Type B pancreatic cell (in vitro differentiated cells): Measurements from ENCODE around the gene PCBP3. TPM values are rescaled to one million over a fixed set of nuclear protein-coding genes. Genes with fewer than 3 reads are reported as not detected.

Experiments used
- DNase-seq: peaks from one replicate; pipeline ENCODE4 v3.0.0; 2021; ENCODE audit warnings: mixed read lengths; ENCODE audit not compliant: unreplicated experiment; ENCODE audit errors: extremely low spot score
- H3K27ac Mint-ChIP-seq: 2 replicates; pipeline ENCODE4 v1.8.0; 2021; ENCODE audit warnings: mild to moderate bottlenecking, mixed read lengths
- H3K27me3 Mint-ChIP-seq: 2 replicates; pipeline ENCODE4 v1.8.0; 2021; ENCODE audit warnings: mixed read lengths
- H3K36me3 Mint-ChIP-seq: 2 replicates; pipeline ENCODE4 v1.8.0; 2021; ENCODE audit warnings: mixed read lengths
- H3K4me1 Mint-ChIP-seq: one replicate; pipeline ENCODE4 v1.8.0; 2021; ENCODE audit warnings: mixed read lengths; ENCODE audit not compliant: unreplicated experiment
- H3K4me3 Mint-ChIP-seq: 2 replicates; pipeline ENCODE4 v1.8.0; 2021; ENCODE audit warnings: mild to moderate bottlenecking, mixed read lengths
- H3K9me3 Mint-ChIP-seq: 2 replicates; pipeline ENCODE4 v1.8.0; 2021; ENCODE audit warnings: mixed read lengths
- CTCF ChIP-seq: fragments of 200-600 bp; sonication (generic); conservative IDR thresholded peaks from 2 replicates; pipeline ENCODE4 v1.5.0; 2021; ENCODE audit warnings: antibody characterized with exemption, mild to moderate bottlenecking
- total RNA-seq: library from RNA; stranded (reverse); gene quantifications from 2 replicates; pipeline ENCODE4 v1.2.1, GENCODE V29; 2021; ENCODE audit warnings: low replicate concordance

PCBP3 gene
- total RNA-seq, 1 donor from 2014 or later: 5.5 TPM

- H3K36me3 Mint-ChIP-seq: no peaks in the 10 kb centered on the region
- H3K27me3 Mint-ChIP-seq: peaks cover 3% of the 10 kb centered on the region
- no peaks in the 10 kb centered on the region for H3K9me3 Mint-ChIP-seq
- H3K4me1 Mint-ChIP-seq: peaks cover 5% of the 10 kb centered on the region
- H3K4me3 Mint-ChIP-seq: no peak overlapping the region
- no peak for TF ChIP-seq CTCF
- no peak overlapping the region for H3K27ac Mint-ChIP-seq
- DNase-seq: peak; percentile 40
Observed at GRCh38 chr21:45854690-45855247, 211.2 kb downstream of the PCBP3 start.

GRCh38 chr21:45855248-45855811 is 211.8 kb downstream of the PCBP3 start:
- H3K36me3 Mint-ChIP-seq: no peaks in the 10 kb centered on the region
- DNase-seq: peak; percentile 42
- H3K4me1 Mint-ChIP-seq: peaks cover 5% of the 10 kb centered on the region
- peaks cover 3% of the 10 kb centered on the region for H3K27me3 Mint-ChIP-seq
- H3K4me3 Mint-ChIP-seq: no peak overlapping the region
- no peaks in the 10 kb centered on the region for H3K9me3 Mint-ChIP-seq
- H3K27ac Mint-ChIP-seq: no peak overlapping the region
- TF ChIP-seq CTCF: no peak

GRCh38 chr21:45856442-45856841 is 212.9 kb downstream of the PCBP3 start:
- no peaks in the 10 kb centered on the region for H3K9me3 Mint-ChIP-seq
- peaks cover 3% of the 10 kb centered on the region for H3K27me3 Mint-ChIP-seq
- DNase-seq: peak; percentile 31
- H3K4me1 Mint-ChIP-seq: peaks cover 5% of the 10 kb centered on the region
- H3K36me3 Mint-ChIP-seq: no peaks in the 10 kb centered on the region
- H3K27ac Mint-ChIP-seq: no peak overlapping the region
- no peak for TF ChIP-seq CTCF
- H3K4me3 Mint-ChIP-seq: no peak overlapping the region

GRCh38 chr21:45856906-45857305 is 213.4 kb downstream of the PCBP3 start:
- no peaks in the 10 kb centered on the region for H3K36me3 Mint-ChIP-seq
- H3K27me3 Mint-ChIP-seq: peaks cover 3% of the 10 kb centered on the region
- no peaks in the 10 kb centered on the region for H3K9me3 Mint-ChIP-seq
- H3K4me1 Mint-ChIP-seq: peaks cover 9% of the 10 kb centered on the region
- no peak overlapping the region for H3K4me3 Mint-ChIP-seq
- TF ChIP-seq CTCF: no peak
- DNase-seq: no peak
- H3K27ac Mint-ChIP-seq: no peak overlapping the region

- H3K27ac Mint-ChIP-seq: no peak overlapping the region
- H3K9me3 Mint-ChIP-seq: no peaks in the 10 kb centered on the region
- H3K4me1 Mint-ChIP-seq: peaks cover 9% of the 10 kb centered on the region
- peaks cover 3% of the 10 kb centered on the region for H3K27me3 Mint-ChIP-seq
- no peaks in the 10 kb centered on the region for H3K36me3 Mint-ChIP-seq
- H3K4me3 Mint-ChIP-seq: no peak overlapping the region
- no peak for TF ChIP-seq CTCF
- peak; percentile 60 for DNase-seq
Observed at GRCh38 chr21:45857761-45858160, 214.2 kb downstream of the PCBP3 start.
